ENCODE measurements around the gene MAB21L3.

Gene MAB21L3

DNA sequence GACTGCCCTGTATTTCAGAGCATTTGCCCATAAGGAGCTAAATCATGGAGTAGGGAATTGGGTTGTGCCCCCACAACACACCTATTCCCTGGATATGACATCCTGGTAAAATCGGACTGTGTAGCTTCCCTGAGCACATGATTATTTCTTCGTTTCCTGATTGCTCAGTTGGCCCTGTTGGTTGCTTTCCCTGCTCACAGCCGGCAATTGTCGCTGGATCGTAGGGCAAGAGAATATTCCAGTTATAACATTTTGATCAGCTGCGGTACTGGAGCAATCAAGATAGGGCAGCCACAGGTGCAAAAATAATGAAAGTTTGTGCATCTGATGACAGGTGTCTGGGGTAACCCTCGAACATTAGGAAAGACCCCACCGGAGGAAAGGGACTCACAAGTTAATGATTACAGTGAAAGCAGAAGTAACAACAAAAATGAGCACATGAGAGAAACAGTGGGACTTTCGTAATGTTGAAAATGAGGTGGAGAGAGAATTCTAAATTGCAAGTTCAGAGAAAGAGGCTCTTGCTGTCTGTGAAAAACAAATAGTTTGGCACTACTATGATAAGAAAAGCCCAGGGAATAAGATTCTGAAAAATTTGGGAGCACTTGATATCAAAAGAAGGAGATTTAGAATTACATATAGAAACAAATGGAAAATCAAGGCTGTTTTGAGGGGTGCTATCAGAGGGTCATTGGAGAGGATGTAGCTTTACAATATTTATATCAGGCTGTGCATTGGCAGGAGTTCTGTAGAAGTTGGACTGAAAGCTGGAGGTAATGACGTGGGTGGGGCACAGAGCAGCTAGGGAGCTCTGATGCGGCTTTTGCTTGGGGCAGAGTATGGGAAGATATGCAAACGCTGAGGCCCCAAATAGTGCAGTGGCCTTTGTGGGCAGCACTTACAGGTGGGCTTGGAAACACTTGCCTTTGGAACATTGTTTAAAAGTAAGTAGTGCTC, at the start of gene MAB21L3:
Gene MAB21L3 (plus strand): TSS at position 833 of the 957 bp plus-strand sequence. CDS start 1,217 bp downstream, outside the sequence.
- no peak for DNase-seq

- DNase-seq, result no peak
These were observed 49.0 kb upstream of the MAB21L3 start for GRCh38 chr1:116062201-116062600.

- DNase-seq, result no peak
These were observed 46.6 kb upstream of the MAB21L3 start for GRCh38 chr1:116064616-116065015.

DNA sequence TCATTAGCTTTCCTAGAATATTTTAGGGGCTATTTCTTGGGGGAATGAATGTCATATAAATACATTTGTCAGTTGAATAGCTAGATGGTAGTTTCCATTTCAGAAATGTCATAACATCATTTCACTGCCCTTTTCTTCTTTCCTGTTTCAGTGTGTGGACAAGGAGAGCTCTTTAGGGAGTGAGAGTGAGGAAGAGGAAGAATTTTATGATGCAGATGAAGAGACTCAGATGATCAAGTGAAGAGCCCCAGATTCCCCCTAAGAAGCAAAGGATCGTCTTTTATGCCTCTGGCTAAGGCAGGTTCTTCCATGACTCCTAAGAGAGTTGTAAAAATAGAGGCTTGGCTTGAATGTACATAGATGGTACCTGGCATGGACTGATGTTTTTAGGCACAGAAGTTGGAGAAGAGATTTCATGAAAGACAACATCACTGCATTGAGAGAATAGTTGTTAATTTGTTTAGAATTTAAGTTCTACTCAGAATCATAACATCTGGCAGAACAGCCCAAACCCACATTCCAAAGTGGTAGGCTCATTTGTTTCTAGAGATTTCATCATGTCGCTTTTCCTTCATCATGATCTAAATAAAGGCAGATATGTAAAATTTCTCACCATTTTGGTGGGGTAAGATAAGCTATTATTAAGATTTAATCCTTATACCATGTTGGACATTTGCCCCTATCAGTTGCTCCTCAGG, 44.2 kb upstream of the MAB21L3 start:
- no peak for DNase-seq

- no peak for DNase-seq
These were observed 43.7 kb upstream of the MAB21L3 start for GRCh38 chr1:116067566-116067890.

GRCh38 chr1:116075575-116075974, 35.6 kb upstream of the MAB21L3 start:
- DNase-seq, result no peak

DNA sequence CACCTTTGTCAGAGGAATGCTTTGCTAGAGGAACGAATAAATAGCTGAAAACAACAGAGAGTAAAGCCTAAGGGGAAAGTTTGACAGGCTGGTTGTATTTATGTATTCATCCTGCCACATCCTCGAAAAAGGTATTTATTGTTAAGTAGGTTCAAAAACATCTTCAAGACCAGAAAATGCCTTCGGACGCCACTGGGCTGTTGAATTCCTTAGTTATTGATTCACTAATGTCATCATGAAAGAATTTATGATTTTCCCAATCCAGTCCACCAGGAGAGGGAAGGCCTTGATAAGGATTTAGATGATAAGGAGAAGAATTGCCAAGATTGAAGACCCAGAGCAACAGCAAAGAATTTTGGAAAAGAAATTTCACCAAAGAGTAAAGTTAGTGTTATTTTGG, 35.2 kb upstream of the MAB21L3 start:
- no peak for DNase-seq

DNA sequence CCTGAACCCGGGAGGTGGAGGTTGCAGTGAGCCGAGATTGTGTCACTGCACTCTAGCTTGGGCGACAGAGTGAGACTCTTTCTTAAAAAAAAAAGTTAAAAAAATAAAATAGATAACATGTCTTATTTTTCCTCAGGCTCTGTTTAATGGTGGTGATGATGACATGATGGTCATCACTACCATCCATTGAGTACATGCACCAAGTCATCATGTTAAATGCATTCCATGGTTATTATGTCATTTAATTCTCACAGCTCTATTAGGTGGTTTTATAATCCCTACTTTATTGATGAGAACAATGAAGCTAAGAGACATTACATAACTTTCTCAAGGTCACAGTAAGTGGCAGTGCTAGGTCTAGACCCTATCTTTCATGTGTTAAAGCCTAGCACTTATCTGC, 34.4 kb upstream of the MAB21L3 start:
- DNase-seq, result no peak

DNA sequence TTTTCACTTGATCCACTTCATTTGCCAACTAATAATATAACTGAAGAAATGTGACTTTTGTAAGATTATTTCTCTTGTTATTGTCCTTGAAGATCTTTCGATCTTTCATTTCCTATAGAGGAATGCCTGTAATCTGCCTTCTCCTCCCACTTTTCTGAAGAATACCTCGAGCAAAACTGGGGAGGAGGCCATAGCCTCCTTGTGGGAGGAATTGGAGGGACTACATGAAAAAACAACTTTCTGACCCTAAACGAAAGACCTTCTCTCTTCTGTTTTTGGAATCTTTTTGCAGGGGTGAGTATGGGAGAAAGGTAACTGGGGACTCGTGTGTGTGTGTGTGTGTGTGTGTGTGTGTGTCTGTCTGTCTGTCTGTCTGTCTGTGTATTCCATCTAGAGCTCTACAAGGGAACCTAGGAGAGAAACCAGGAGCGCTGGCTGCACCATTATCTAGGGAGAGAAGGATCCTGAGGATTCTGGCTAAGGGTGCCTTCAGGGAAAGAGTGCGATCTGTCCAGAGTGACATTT, 32.4 kb upstream of the MAB21L3 start:
- no peak for DNase-seq

DNA sequence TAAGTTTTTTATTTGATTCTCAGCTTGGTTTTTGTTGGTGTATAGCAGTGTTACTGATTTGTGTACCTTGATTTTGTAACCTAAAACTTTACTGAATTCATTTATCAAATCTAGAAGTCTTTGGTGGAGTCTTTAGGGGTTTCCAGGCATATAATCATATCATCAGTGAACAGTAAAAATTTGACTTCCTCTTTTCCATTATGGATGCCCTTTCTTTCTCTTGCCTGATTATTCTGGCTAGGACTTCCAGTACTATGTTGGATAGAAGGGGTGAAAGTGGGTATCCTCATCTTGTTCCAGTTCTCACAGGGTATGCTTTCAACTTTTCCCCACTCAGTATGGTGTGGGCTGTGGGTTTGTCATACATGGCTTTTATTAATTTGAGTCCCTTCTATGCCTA, 23.6 kb upstream of the MAB21L3 start:
- DNase-seq, result no peak

DNA sequence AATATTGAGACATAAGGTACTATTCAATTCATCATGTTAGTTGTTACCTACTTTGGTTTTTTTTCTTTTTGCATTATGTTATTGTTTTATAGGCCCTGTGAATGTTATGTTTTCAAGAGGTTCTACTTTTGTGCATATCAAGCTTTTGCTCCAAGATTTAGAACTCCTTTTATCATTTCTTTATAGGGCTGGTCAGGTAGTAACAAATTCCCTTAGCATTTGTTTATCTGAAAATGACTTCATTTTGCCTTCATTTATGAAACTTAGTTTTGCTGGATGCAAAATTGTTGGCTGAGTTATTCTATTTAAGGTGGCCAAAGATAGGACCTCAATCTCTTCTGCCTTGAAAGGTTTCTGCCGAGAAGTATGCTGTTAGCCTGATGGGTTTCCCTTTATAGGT, 21.3 kb upstream of the MAB21L3 start:
- no peak for DNase-seq

DNA sequence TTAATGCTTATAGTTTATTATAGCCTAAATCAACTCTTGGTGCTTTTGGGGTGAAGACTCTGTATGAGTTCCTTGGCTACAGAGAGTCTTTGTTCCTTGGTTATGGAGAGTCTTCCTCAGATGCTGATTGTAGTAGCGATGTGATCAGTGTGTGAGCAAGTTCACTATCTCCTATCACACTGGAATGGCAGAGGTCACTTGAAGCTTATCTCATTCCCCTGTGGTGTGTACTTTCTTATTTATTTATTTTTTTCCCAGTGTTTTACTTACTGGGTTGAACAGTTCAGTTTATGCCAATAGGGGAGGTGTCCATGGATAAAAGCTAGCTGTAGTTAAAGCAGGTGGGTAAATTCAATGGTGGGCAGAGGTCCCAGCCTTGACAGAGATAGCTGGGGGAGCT, 20.1 kb upstream of the MAB21L3 start:
- no peak for DNase-seq

GRCh38 chr1:116092752-116093489, 18.3 kb upstream of the MAB21L3 start:
- DNase-seq, result no peak

- DNase-seq, result no peak
These were observed 16.2 kb upstream of the MAB21L3 start for GRCh38 chr1:116095027-116095426.

- DNase-seq, result no peak
These were observed 15.1 kb upstream of the MAB21L3 start for GRCh38 chr1:116096013-116096618.

- no peak for DNase-seq
These were observed 13.6 kb upstream of the MAB21L3 start for GRCh38 chr1:116097626-116098025.

- DNase-seq, result no peak
These were observed 11.8 kb upstream of the MAB21L3 start for GRCh38 chr1:116099379-116099778.

DNA sequence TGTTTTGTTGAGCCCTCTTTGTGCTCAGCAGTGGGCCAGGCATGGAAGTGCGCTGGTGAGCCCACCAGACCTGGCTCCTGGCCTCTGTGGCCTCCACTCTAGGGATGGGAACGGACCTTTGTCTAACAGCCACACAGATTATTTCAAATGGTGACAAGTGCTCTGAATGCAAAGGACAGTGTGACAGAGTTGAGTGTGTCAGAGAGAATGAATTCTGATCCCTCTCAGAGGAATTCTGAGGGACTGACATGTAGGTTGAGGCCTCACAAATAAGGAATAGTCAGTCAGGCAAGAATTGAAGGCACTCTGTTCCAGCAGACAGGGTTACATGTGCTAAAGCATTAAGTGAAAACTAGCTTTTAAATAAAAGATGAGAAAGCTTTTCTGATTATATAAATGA, 11.3 kb upstream of the MAB21L3 start:
- DNase-seq, result no peak

- DNase-seq, result no peak
These were observed 6.5 kb upstream of the MAB21L3 start for GRCh38 chr1:116104667-116105066.

GRCh38 chr1:116105996-116106395, 5.2 kb upstream of the MAB21L3 start:
- no peak for DNase-seq

DNA sequence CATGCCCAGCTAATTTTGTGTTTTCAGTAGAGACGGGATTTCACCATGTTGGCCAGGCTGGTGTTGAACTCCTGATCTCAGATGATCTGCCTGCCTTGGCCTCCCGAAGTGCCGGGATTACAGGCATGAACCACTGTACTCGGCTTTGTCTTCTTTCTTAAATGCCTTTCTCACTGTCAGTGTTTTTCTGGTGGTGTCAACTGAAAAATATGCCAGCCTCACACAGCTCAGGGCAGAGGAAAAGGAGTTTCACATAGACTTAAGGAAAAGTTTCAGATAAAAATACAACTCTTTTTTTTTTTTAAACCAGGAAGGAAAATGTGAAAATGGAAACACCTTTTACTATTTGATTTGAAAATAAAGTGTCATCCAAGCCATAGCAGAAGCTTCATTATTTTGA, 4.6 kb upstream of the MAB21L3 start:
- no peak for DNase-seq

- DNase-seq, result no peak
These were observed 3.8 kb upstream of the MAB21L3 start for GRCh38 chr1:116107371-116107770.

DNA sequence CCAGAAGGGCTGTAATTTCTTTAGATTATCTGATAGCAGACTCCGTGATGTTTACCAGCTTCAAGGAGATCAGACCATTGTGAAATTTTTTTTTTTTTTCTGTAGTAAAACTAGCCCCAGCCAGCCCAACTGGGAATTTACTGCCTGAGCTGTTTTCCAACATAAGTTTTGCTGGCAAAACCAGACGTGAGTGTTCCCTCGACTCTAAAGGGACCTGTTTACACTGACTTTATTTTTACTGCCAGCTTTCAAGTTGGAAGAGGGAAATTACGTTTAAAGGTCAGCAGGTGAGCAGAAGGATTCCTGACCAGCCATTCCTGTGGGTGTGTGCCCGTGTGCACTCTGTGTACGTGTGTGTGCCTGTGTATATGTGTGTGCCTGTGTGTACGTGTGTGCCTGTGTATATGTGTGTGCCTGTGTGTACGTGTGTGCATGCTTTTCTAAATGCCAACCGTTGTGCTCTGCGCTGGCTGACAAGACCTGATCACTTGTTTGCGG, 374 bp downstream of the MAB21L3 start:
- no peak for DNase-seq
